Fibroblast of lung (primary cell): ENCODE measurements around the gene MAML3.

ENCODE experiments used
- CTCF ChIP-seq, 2 donors: IDR thresholded peaks in 1 of 2; conservative IDR thresholded peaks in 1 of 2; 1 replicate in 1 of 2; 2 replicates in 1 of 2; pipeline ENCODE4 v1.5.1; 2011 to 2012; ENCODE audit warnings: low read length in 2 of 2, control low read depth in 1 of 2, inconsistent platforms in 1 of 2, low read depth in 1 of 2, mild to moderate bottlenecking in 1 of 2
- EZH2 ChIP-seq: IDR thresholded peaks from 2 replicates; pipeline ENCODE4 v1.5.1; 2012; ENCODE audit warnings: low read length, control low read depth, mild to moderate bottlenecking; ENCODE audit errors: missing control alignments

GRCh38 chr4:139749835-139750498 lies 404.0 kb downstream of the MAML3 start:
- TF ChIP-seq CTCF (conservative IDR thresholded peaks at IDR 0.05 in 1 of 2, IDR thresholded peaks at IDR 0.05 in 1 of 2; ENCODE audit: low read depth in 1 of 2, low read length in 2 of 2) (no peak), EZH2 (no peak)
